RPMI7951 (cell line): ENCODE measurements around the gene CDC14B. TPM values are rescaled to one million over a fixed set of nuclear protein-coding genes. Genes with fewer than 3 reads are reported as not detected.
"Not testable (repeated sequence)": the region's sequence is repeated elsewhere in the genome, so short reads cannot be mapped to it uniquely, and the experiment has no call there.

Source experiments
- DNase-seq: peaks from one replicate; pipeline ENCODE4 v3.0.0-alpha.2; 2012; ENCODE audit warnings: low read depth
- total RNA-seq: library from RNA; depleted of rRNA; stranded (reverse); fragments of >200 nt; shearing (Covaris generic); gene quantifications from 2 replicates; pipeline ENCODE4 v1.2.3, GENCODE V29; 2014

CDC14B gene
- total RNA-seq, 1 experiment from 2014 or later: 15.5 TPM

DNA sequence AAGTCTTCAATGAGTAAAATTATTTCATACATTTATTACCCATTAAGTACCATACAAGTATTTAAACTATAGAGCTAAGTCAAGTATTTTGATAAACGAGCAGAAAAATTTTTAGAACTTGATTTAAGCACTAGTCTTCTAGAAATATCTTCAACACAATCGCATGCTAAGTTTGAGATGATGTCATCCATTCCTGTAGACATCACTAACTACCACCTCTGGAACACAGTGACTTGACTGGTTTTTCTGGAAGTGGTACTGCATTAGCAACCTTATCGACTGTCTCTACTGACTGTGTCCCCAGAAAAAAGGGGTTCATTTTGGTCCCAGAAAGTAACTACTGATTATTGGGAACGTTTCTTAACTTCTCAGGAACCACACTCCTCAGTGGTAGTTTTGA is 69.0 kb downstream of the CDC14B start:
- DNase-seq: no peak

DNA sequence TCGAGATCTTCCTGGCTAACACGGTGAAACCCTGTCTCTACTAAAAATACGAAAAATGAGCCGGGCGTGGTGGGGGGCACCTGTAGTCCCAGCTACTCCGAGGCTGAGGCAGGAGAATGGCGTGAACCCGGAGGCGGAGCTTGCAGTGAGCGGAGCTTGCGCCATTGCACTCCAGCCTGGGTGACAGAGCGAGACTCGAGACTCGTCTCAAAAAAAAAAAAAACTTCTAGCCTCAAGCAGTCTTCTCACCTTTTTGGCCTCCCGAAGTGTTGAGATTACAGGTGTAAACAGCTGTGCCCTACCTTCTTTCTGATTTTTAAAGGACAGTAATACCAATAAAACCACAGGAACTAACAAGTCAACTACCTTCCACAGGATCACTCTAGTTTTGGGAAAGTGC is 76.5 kb downstream of the CDC14B start:
- DNase-seq: not testable (repeated sequence)

DNA sequence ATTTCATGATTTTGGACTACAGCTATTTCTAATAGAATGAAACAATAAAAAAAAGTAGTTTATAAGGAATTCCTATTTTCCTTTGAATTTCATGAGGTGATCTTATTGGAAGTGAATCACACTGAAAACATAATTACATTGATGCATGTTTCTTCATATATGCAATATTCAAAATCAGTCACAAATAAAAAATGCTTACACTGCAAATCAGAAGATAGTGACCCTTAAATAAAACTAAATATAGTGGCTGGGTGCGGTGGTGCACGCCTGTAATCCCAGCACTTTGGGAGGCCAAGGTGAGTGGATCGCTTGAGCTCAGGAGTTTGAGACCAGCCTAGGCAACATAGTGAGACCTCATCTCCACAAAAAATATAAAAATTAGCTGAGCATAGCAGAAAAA is 79.5 kb downstream of the CDC14B start:
- no peak for DNase-seq

DNA sequence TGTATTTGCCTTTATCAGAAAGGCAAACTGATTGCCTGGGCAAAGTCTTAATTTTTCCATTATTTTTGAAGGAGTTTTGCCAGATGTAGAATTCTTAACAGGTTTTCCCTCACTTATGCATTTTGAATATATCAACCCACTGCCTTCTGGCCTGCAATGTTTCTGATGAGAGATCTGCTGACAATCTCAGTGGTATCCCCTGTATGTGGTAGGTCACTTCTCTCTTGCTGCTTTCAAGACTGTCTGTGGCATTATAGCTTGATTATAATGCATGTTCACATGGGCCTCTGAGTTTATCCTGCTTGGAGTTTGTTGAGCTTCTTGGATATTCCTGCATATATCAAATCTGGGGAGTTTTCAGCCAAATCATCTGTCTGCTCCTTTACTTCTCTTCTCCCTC is 87.5 kb downstream of the CDC14B start:
- DNase-seq: no peak

DNA sequence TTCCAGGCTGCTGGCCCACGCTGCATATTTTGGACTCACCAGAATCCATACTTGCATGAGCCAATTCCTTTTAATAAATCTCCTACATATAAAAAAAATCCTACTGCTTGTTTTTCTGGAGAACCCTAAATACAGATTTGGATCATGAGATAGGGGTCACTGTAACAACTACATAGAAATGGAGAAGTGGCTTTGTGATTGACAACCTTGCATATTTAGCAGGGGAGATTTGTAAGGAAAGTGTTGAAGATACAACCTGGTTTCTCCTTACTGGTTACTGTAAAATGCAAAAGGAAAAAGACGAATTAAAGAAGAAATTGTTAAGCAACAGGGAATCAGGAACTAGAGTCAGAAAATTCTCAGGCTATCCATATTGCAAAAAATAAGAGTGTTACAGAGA is 94.9 kb downstream of the CDC14B start:
- DNase-seq: no peak

DNA sequence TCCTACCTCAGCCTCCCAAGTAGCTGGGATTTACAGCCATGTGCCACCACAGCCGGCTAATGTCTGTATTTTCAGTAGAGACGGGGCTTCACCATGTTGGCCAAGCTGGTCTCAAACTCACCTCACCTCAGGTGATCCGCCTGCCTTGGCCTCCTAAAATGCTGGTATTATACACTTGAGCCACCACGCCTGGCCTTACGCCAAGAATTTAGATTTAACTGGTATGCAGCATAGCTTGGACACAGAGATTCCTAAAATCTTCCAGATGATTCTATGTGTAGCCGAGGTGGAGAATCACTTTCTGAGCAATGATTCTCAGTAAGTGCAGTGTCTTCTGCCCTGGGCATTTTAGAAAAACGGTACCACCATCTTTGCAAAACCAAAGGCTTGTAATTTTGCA is 95.6 kb downstream of the CDC14B start:
- no peak for DNase-seq

DNA sequence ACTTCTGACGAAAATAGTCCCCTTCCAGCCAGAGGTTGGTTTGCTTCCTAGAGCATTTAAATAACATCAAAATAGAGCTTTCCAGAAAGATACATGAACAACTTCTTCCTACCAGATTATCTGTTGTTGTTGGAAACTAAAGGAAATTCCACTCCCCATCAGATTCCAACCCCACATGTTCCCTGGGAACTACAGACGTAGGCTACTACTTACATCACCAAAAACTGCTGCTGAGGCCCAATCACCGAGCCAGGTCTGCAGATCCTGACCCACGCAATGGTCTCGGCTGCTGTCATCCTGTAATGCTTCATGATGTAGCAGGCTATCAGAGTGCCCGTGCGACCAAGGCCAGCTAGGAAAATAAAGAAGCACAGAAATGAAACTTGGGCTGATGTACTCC is 96.3 kb downstream of the CDC14B start:
- no peak for DNase-seq

DNA sequence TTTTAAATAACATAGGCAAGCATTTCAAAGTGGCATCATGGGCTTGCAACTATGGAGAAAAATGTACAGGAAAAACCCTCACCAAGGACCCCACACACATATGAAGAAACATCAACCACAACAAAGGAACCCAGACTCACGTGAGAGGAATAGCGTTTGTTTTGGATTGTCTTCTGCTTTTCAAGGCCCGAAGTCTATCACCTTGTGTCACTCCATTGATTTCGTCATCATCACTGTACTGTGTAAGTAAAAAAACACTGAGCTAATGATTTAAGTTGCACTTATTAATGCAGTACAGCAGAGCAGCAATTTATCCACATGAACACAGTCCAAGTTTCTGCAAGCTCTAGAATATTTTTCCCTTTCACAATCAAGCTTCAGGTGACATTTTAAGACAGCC is 97.3 kb downstream of the CDC14B start:
- DNase-seq: no peak

DNA sequence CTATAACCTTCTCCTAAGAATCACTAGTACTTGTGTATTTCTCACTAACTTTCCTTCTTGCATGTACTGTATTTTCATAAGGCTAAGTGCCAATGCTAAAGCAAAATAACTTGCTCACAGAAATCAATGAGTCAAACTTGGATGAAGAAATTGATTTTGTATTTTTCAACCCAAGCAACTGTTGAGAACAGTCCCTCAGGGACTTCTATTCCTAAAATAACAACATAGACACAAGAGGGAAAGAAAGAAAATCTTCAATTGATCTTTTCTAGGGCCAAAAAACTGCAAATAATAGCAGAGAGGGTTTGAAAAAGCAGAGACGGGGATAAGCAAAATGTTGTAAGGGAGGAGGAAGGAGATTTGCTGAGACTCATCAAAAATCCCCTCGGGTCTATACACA is 99.9 kb downstream of the CDC14B start:
- no peak for DNase-seq

DNA sequence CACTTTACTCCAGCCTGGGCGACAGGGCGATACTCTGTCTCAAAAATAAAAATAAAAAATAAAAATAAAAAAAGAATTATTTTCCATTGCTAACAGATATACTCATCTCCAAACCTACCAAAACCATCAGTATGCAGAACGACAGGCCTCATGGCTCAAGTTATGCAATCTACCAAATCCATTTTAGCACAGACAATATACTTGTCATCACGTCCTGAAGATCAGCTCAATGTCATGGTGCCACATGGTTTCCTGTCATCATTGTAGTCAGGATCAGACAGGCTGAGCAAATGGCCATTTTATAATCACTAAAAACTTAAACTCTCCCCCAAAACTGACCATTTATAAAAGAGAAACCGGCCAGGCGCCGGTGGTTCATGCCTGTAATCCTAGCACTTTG is 100.5 kb downstream of the CDC14B start:
- DNase-seq: no peak

DNA sequence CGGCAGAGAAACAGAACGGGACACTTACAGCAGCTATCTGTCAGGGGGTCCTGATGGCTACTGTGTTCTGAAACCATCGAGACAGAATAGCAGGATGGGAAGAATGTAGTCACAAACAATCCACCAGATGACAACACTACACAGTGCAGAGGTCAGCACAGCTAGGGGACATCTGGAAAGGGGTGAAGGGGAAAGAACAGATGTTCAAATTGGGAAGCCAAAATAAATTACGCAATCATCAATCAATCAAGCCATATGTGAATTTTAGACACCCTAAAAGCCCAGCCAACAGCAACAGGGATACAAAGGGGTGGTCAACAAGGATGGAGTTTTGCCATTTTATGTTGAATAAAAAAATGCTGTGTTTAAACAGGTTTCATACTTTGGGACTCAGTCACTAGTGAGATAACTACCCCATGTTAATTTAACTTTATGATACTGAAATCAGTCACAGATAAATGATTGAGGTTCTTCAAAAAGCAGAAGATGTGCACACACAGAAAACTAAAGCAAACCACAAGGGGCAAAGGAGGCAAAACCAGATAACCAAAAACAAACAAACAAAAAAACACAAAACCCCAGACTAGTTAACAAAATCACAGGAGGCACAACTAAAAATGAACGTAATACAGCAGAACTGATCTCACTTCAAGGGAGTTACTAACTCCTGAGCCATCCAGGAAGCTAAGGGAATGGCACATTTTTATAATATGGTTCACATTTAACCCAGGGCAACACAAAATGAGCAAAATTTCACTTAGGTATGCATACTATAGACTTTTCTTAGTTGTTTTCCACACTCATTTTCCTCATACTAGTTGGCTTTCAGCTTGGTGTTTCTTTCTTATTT is 103.8 kb downstream of the CDC14B start:
- DNase-seq: no peak

DNA sequence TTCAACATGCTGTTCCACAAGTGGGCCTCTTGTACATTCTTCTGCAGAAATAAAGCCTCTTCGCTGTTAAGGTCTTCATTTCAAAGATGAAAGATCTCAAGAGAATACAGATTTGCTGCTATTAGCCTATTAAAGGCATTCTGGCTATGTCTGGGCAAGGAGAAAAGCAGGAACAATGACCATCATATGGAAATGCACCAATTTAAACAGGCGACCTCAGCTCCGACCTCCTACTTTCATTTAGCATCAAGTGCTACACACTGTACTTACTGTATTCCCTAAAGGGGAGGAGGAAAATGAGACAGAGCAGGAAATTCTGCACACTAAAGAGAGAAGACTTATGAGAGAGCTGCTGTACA is 104.9 kb downstream of the CDC14B start:
- DNase-seq: no peak

DNA sequence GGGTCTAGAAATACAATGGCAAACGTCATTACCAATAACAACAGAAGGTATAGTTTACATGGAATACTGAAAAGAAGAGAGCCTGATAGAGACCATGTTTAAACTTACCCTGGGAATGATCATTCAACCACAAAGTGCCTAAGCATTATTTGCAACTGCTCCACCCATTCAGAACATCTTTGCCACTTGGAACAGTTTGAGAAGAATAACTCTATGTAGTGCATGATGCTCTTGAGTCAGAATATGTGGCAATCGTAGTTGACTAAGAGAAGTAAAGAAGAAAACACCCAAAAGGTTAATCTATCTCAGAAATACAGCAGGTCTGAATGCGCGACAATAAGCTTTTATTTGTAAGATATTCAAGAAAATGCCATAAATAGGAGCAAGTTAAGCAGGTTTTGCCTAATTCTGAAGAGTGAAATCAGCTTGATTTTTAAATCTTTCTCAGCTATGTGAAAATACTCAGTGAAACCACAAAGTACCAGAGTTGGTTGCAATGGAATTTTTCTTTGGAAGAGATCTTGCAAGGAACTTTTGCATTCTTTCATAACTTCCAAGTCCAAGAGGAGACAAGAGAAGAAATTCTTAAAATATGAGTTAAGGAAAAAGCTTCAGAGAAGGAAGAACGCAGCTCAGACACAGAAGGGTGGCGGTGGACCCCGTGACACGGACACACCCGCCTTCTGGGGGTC is 105.4 kb downstream of the CDC14B start:
- DNase-seq: no peak

DNA sequence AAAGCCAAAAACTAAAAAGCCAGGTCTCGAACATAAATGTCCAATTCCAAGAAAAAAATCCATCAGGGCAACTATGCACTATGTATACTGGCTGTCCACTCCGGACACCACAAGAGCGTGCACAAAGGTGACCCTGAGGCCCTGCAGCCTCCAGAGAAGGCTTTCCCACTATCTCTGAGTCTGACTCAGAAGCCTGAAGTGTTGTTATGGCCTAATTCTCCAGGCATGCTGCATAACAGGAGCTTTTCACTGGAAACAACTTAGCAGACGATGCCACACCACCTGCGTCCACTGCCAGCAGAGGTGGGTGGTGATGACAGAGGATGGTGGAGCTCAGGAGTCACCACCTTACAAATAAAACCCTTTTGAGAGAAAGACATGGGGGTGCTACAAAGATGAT is 106.0 kb downstream of the CDC14B start:
- DNase-seq: no peak

DNA sequence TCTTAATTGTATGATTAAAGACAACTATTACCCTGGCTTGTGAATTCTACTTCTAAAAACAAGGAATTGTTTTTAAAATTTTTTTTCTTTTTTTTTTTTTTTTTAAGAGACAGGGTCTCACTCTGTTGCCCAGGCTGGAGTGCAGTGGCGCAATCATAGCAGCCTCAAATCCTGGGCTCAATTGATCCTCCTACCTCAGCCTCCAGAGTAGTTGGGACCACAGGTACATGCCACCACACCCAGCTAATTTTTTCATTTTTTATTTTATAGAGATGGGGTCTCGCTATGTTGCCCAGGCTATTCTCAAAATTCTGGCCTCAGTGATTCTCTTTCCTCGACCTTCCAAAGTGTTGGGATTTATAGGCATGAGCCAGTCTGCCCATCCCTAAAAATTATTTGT is 107.4 kb downstream of the CDC14B start:
- DNase-seq: no peak

DNA sequence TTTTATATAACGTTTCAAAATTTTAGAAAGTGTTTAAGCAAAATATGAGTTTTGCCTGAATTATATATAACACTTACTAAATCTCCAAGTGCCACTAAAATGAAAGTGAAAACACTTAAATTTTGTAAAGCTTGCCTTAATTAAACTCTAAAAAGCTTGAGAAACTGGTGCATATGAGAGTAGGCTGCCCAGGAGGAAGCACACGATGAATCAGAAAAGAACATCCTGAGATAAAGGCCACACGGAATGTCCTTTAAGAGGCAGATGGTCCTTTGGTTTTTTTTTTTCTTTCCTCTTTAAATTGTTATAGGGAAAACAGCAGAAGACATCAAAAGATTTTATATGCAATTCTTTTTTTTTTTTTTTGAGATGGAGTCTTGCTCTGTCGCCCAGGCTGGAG is 109.4 kb downstream of the CDC14B start:
- DNase-seq: peak; percentile 59

DNA sequence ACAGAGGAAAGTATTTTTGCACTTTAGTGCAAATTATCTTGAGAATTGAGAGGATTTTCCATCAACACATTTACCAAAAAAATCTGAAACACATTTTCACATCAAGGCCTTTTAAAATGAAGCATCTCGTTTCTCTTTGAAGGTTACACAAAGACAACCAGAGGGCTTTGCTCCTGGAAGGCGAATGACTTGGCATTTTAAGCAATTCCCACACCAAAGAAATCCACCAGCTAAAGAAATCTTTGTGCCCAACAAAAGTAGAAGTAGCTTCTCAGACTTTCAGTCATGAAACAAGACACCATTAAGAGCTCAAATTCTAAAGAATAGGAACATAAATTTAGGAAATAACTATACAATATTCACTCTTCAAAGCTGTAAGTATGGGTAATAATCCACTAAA is 109.8 kb downstream of the CDC14B start:
- DNase-seq: no peak

DNA sequence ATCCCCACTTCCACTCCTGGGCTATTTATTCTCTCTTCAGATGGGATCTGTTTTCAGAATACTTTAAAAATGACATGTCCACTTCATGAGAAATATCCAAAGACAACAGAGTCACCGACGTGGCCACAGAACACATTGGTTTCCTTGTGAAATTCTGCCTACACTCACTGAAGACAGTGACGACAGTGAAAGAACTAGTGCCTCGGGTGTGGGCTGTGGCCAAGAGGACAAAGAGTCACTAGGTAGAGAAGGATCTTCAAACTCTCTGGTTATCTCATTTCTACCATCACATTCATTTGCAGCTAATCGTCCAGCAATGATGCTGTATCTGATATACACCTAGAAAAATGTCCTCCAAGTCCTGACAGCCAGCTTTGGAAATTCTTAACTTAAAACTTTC is 110.6 kb downstream of the CDC14B start:
- no peak for DNase-seq

DNA sequence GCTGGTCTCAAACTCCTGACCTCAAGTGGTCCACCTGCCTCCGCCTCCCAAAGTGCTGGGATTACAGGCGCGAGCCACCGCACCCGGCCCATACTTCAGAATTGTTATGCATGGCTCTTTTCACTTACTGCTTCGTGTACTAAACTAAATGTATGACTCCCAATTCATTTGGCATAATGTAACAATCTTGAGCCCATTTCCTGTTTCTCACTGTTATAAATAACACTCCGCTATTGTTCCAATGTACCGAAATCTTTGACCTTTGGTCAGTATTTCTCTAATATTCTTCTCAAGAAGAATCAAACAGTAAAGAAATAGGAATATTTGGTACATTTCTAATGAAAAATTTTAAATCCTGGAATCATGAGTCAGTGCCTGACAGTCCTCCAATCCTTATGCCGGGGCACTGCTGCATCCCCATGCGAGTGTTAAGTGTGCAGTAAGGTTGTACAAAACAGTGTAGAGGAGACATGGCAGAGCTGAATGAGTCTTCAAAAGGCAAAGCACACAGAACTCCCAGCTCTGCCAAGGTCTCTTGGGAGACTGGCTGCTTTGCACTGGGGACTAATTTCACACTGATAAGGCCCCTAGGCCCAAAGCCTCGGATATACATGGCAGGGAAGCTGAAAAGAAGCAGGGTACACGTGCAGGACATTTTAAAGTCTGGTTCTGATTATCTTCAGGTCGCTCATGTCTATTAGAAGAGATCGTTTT is 111.3 kb downstream of the CDC14B start:
- DNase-seq: no peak

DNA sequence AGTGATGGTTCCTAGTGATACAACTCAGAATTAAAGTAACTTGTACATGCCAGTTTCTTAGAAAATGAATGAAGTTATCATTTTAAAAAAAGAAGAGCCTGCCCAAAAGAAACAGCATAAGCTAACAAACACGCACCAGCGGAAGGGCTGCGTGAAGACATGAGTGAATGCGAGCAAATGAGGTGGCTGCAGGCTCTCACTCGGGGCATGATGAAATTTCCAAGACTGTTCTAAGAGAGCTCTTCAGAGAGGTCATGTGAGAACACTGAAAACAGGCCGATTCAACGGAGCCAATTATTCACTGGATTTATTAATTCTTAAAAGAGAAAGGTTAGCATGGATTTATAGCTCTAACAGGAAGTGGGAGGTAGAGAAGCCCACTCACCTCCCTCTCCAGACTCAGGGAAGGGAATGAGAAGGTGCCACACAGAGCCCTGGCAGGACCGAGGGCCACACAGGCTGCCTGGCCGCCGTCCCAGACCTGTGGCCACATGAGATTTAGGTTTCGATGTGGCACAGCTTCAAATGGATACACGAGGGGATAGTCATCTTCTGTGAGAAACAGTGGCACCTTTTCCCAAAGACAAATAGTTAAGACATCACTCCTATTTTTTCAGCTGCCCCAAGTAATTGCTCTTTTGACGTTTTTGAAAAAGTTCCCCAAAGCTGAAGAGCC is 114.2 kb downstream of the CDC14B start:
- DNase-seq: no peak

DNA sequence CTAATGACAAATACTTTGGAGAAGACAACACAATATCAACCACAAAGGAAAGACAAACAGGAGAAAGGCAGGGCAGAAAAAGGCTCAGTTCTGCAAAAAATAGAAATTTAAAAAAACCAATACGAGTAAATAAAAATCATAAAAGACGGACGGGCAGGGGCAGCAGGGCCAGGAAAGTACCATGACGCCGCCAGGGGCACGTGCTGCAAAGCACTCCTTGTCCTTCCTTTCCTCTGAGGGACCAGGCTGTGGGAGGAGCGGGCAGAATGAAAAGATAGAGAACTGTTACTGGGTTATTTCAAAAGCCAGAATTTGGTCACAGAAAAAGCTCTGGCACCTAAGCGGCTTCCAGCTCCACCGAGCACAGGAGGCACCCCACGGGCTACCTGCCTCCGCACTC is 115.7 kb downstream of the CDC14B start:
- DNase-seq: no peak

DNA sequence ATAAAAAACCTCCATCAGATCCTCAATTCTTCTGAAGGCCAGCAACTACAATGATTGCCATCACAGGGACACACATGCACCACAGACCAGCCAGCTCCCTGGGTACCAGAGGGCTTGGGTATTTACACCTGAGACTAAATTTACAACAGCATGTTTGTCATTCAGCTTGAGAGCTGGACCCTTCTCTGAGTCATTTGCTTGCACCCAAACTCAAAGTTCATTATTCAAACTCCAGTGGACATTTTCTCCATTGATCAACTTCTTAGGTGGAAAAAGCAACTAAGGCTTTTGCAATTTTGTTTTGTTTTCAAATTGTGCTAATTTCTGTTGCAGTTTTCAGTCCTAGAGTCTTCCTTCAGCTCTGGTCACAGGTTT is 116.3 kb downstream of the CDC14B start:
- not testable (repeated sequence) for DNase-seq
